Ovary (tissue), 9 donors: ENCODE measurements around the gene SHBG. TPM values are rescaled to one million over a fixed set of nuclear protein-coding genes. Genes with fewer than 3 reads are reported as not detected.

Experiments
- DNase-seq, 5 donors: peaks; one replicate each; pipeline ENCODE4 v3.0.0-alpha.2; 2019 to 2020
- H3K27ac ChIP-seq, 2 donors: fragments of 200-600 bp; one replicate each; pipeline versions ENCODE4 v1.5.1 to v1.8.0; 2019 to 2022
- H3K27me3 ChIP-seq: fragments of 200-600 bp; one replicate; pipeline ENCODE4 v1.8.0; 2022
- H3K36me3 ChIP-seq: fragments of 200-600 bp; sonication (generic); one replicate; pipeline ENCODE4 v1.5.1; 2019
- H3K4me1 ChIP-seq: one replicate; pipeline ENCODE4 v1.8.1; 2013; ENCODE audit warnings: mild to moderate bottlenecking, moderate library complexity; ENCODE audit not compliant: insufficient read depth
- H3K4me3 ChIP-seq: fragments of 200-600 bp; sonication (generic); one replicate; pipeline ENCODE4 v1.5.1; 2017
- H3K9me3 ChIP-seq, 2 donors: fragments of 200-600 bp in 1 of 2; sonication (generic) in 1 of 2; one replicate each; pipeline versions ENCODE4 v1.5.1 to v1.8.1; 2013 to 2019; ENCODE audit warnings: mild to moderate bottlenecking in 1 of 2, moderate library complexity in 1 of 2
- EP300 ChIP-seq: sonication (generic); formaldehyde crosslinking; IDR thresholded peaks from one replicate; pipeline ENCODE4 v1.6.1; 2017; ENCODE audit warnings: antibody characterized with exemption
- POLR2A ChIP-seq: fragments of 450-650 bp; IDR thresholded peaks from one replicate; pipeline ENCODE4 v1.6.1; 2017; ENCODE audit warnings: antibody characterized with exemption, mild to moderate bottlenecking, moderate library complexity
- WGBS, 3 donors: extraction: QIAGEN DNeasy Blood & Tissue Kit in 1 of 3; methylation state at CpG; one replicate each; pipeline versions ENCODE4 v1.1.5 to v1.1.7; 2013 to 2017; 5-methylcytosine and 5-hydroxymethylcytosine counted together
- intact Hi-C, 4 donors: fragments of 100-400 bp; cut with DNase I; formaldehyde crosslinking; loops; one replicate each; pipeline versions ENCODE4 v1.11.0 to v1.15.1; 2022 to 2023
- polyA plus RNA-seq, 2 donors: library from polyadenylated mRNA; stranded (reverse); fragments of 200-250 nt in 1 of 2; fragments of 350-450 nt in 1 of 2; fragmentation: Illumina TruSeq in 1 of 2; extraction: RNeasy Lipid Tissue Mini Kit (QIAGEN cat#74804) in 1 of 2; gene quantifications; one replicate each; pipeline ENCODE4 v1.2.3, GENCODE V29; 2013 to 2014
- total RNA-seq, 7 donors: library from RNA; depleted of rRNA in 2 of 7; stranded (reverse); fragments of >200 nt in 2 of 7; fragmentation: NEBNext Ultra II Directional in 3 of 7; extraction: Animal tissue kit (Norgen Biotek cat#: 25700) in 3 of 7; gene quantifications; one replicate each; pipeline versions ENCODE4 v1.1.0 to v1.2.4, GENCODE V29; 2016 to 2023
- TF ChIP-seq, protein P1 (sequence below), 3 donors: fragments of 450-650 bp in 2 of 3; fragments of 200-600 bp in 1 of 3; IDR thresholded peaks; one replicate each; pipeline versions ENCODE4 v1.5.1 to v1.8.0; 2016 to 2022; ENCODE audit warnings: antibody characterized with exemption in 3 of 3, mild to moderate bottlenecking in 1 of 3
- donor health status: DM: no; HTN: no; CAD: no; lungs with moderate emphysema.
- donor health status: DM: no; HTN: no; CAD: no.
- donor health status: Bipolar disorder and iron deficiency.
- donor health status: DM: yes; HTN: yes; CAD: no.
- donor health status: DM: no; HTN: no; CAD: no.
- donor health status: DM: yes; HTN: yes; CAD: no.

The SHBG gene
- total and polyA plus RNA-seq, 9 donors = 0.63 to 1.3 (median 0.92) TPM

- Histone ChIP-seq H3K9me3 (no peaks in the 10 kb centered on the region), H3K4me1 (peaks cover 7% of the 10 kb centered on the region), H3K36me3 (no peaks in the 10 kb centered on the region), H3K27me3 (no peaks in the 10 kb centered on the region), H3K27ac (peak overlapping the region in 1 of 2 donors; percentile 97), H3K4me3 (no peak overlapping the region)
- peak in 1 of 5 donors; percentile 39 for DNase-seq
- whole genome bisulfite sequencing, 3 donors = 43 to 64% (median 49%) methylated on average over 7 of the region's 7 CpGs
- TF ChIP-seq EP300 (no peak), POLR2A (no peak)
- TF ChIP-seq, protein P1, sequence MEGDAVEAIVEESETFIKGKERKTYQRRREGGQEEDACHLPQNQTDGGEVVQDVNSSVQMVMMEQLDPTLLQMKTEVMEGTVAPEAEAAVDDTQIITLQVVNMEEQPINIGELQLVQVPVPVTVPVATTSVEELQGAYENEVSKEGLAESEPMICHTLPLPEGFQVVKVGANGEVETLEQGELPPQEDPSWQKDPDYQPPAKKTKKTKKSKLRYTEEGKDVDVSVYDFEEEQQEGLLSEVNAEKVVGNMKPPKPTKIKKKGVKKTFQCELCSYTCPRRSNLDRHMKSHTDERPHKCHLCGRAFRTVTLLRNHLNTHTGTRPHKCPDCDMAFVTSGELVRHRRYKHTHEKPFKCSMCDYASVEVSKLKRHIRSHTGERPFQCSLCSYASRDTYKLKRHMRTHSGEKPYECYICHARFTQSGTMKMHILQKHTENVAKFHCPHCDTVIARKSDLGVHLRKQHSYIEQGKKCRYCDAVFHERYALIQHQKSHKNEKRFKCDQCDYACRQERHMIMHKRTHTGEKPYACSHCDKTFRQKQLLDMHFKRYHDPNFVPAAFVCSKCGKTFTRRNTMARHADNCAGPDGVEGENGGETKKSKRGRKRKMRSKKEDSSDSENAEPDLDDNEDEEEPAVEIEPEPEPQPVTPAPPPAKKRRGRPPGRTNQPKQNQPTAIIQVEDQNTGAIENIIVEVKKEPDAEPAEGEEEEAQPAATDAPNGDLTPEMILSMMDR (IDR thresholded peaks at IDR 0.05) = no peak
- intact Hi-C loops = loop anchor here in 1 of 4 donors (2.0 to 10.0 kb wide), 2 partner anchors 60 to 208 kb away; partner anchors contain the start of genes KDM6B and TP53
Observed at GRCh38 chr17:7626307-7626706, 3.6 kb upstream of the SHBG start.

DNA sequence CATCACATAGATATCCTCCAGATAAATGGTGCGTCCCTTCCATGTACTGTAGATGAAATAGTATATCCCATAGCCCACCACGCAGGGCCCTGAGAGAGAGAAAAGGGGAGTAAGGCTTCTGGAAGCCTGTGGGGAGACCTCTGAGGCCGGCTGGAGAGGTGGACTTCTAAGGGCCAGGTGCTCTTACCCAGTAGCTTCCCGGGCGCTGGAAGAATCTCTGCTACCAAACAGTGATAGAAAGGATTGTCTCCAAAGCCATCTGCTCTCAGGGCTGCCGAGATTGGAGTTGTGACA lies 3.0 kb upstream of the SHBG start:
- Histone ChIP-seq H3K36me3 (no peaks in the 10 kb centered on the region), H3K4me1 (peaks cover 8% of the 10 kb centered on the region), H3K27me3 (no peaks in the 10 kb centered on the region), H3K4me3 (peak overlapping the region; percentile 92), H3K27ac (peak overlapping the region; percentile 89 to 97), H3K9me3 (no peaks in the 10 kb centered on the region)
- WGBS, 3 donors = 5 to 9% (median 7%) methylated on average over 6 of the region's 6 CpGs
- no peak for TF ChIP-seq EP300
- DNase-seq = no peak
- intact Hi-C loops = loop anchor here in 1 of 4 donors (2.0 to 10.0 kb wide), 2 partner anchors 60 to 208 kb away; partner anchors contain the start of genes KDM6B and TP53

- Histone ChIP-seq H3K4me3 (peak within 1 kb of the TSS; percentile 92), H3K27ac (peak within 1 kb of the TSS; percentile 89 to 97), H3K9me3 (no peaks in the 10 kb centered on the region), H3K36me3 (no peaks in the 10 kb centered on the region), H3K4me1 (peaks cover 8% of the 10 kb centered on the region), H3K27me3 (no peaks in the 10 kb centered on the region)
- 0 to 1% (median 1%) methylated on average over 44 to 54 of the region's 54 CpGs for WGBS, 3 donors
- peak; percentile 95 to 98 (median 97) for DNase-seq
- TF ChIP-seq, protein P1 (IDR thresholded peaks at IDR 0.05) = peak in 1 of 3 donors; percentile 19
- no peak for TF ChIP-seq EP300
- TF ChIP-seq POLR2A = peak; percentile 83
- intact Hi-C loops = loop anchor here in 1 of 4 donors (2.0 to 10.0 kb wide), 2 partner anchors 59 to 207 kb away; partner anchors contain the start of genes KDM6B and TP53
Observed at GRCh38 chr17:7627250-7628121, 2.4 kb upstream of the SHBG start, which contains the start of gene SAT2. SAT2 (minus strand) TSS chr17:7627821; CDS start chr17:7627635, 186 bp downstream.

GRCh38 chr17:7631398-7632380 lies 1.8 kb downstream of the SHBG start:
- no peaks in the 10 kb centered on the region for H3K9me3 ChIP-seq
- no peak overlapping the region for H3K27ac ChIP-seq
- H3K36me3 ChIP-seq = no peaks in the 10 kb centered on the region
- H3K4me3 ChIP-seq = no peak overlapping the region
- intact Hi-C loops = loop anchor here in 3 of 4 donors (5.0 kb wide), 1 partner anchor 56 kb away; the partner anchor contains the start of genes TP53 (in 3 of the 3) and WRAP53 (in 3 of the 3)
- no peaks in the 10 kb centered on the region for H3K27me3 ChIP-seq
- DNase-seq = no peak
- 25 to 43% (median 31%) methylated on average over 11 of the region's 11 CpGs for WGBS, 3 donors
- TF ChIP-seq EP300 (no peak), POLR2A (no peak)
- TF ChIP-seq, protein P1 (IDR thresholded peaks at IDR 0.05) = no peak
- H3K4me1 ChIP-seq = peaks cover 4% of the 10 kb centered on the region
